Activated naive CD4-positive, alpha-beta T cell treated with anti-CD3 and anti-CD28 coated beads for 36 hours (primary cell): ENCODE measurements around the gene MISFA. TPM values are rescaled to one million over a fixed set of nuclear protein-coding genes. Genes with fewer than 3 reads are reported as not detected.
A peak's percentile ranks its signal among the peaks of the same experiment; 100 is the strongest.

ENCODE experiments used
- CTCF ChIA-PET: fragments of 350-600 bp; sonication (Branson Sonifier 250); formaldehyde crosslinking; loops from one replicate; lab custom pipeline; 2021; ENCODE audit warnings: antibody characterized with exemption; lab: Charles Lee
- DNase-seq: peaks from one replicate; pipeline ENCODE4 v3.0.0-alpha.2; 2020
- H3K27ac Mint-ChIP-seq: one replicate; pipeline ENCODE4 v1.8.0; 2021; ENCODE audit warnings: mild to moderate bottlenecking, mixed read lengths
- H3K27me3 Mint-ChIP-seq: one replicate; pipeline ENCODE4 v1.8.0; 2021; ENCODE audit warnings: low read depth, mixed read lengths
- H3K36me3 Mint-ChIP-seq: one replicate; pipeline ENCODE4 v1.8.0; 2021; ENCODE audit warnings: low read depth, mixed read lengths
- H3K4me1 Mint-ChIP-seq: one replicate; pipeline ENCODE4 v1.8.0; 2021; ENCODE audit warnings: low read depth, mixed read lengths
- H3K4me3 Mint-ChIP-seq: one replicate; pipeline ENCODE4 v1.8.0; 2021; ENCODE audit warnings: mild to moderate bottlenecking, moderate library complexity, mixed read lengths
- H3K9me3 Mint-ChIP-seq: one replicate; pipeline ENCODE4 v1.8.0; 2021; ENCODE audit warnings: mixed read lengths
- intact Hi-C: fragments of 100-400 bp; cut with micrococcal nuclease; formaldehyde crosslinking; loops from one replicate; pipeline ENCODE4 v1.15.1; 2023
- total RNA-seq, 2 experiments: library from RNA; stranded (reverse); gene quantifications; one replicate each; pipeline ENCODE4 v1.2.3, GENCODE V29; 2021

MISFA gene
- 1 to 10 TPM in 1 of 2 experiments, under 1 TPM in 1; 0.67 to 1.0 TPM for total RNA-seq

DNA sequence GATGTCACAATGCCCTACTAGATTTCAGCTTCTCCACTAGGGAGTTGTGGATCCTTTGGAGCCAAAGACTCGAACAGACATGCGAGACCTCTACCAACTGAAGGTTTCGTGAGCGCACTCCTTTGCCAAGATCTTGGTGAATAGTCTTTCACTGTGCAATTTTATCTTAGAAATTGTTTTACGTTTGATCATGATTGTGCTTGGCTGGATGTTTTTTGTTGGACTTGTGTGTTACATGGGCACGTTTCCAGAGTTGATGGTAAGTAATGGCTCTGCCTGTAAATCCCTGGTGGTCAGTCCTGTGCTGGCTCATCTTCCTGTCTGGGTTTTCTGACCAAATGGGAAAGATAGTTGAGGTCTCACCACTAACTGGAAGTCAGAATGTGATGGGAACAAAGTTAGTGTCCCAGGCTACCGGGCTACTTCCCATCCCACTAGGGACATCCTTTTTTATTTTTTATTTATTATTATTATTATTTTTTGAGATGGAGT, at the start of gene MISFA:
Gene MISFA, plus strand, starts transcription at position 51 of the 492 bp plus-strand sequence. Its CDS starts 140 bp downstream, at position 191.
- no peaks in the 10 kb centered on the region for H3K4me1 Mint-ChIP-seq
- H3K9me3 Mint-ChIP-seq, result no peaks in the 10 kb centered on the region
- intact Hi-C loops, result no loop called here
- no peak within 1 kb of the TSS for H3K4me3 Mint-ChIP-seq
- peaks cover 2% of the 10 kb centered on the region for H3K36me3 Mint-ChIP-seq
- CTCF ChIA-PET, result no interaction called here
- H3K27me3 Mint-ChIP-seq, result no peaks in the 10 kb centered on the region
- no peak for DNase-seq
- no peak within 1 kb of the TSS for H3K27ac Mint-ChIP-seq

DNA sequence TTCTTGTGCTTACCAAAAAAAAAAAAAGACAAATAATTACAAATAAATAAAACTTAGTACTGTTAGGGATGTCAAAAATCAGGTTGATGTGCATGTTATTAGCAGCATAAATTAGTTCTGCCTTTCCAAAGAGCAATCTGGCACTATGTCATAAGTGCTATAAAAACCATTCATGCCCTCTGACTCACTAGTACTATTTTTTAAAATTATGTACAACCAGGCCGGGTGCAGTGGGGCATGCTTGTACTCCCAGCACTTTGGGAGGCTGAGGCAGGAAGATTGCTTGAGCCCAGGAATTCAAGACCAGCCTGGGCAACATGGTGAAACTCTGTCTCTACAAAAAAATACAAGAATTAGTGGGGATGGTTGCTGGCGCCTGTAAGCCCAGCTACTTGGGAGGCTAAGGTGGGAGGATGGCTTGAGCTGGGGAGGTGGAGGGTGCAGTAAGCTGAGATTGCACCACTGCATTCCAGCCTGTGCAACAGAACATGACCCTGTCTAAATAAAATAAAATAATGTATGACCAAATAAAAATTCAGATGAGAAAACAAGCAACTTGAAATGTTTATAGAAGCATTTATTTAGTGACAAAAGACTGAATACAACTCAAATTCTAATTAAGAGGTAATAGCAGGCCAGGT, 36.4 kb upstream of the MISFA start:
- intact Hi-C loops, result no loop called here
- Mint-ChIP-seq H3K27ac (no peak overlapping the region), H3K4me3 (no peak overlapping the region), H3K36me3 (peaks cover 4% of the 10 kb centered on the region), H3K4me1 (no peaks in the 10 kb centered on the region), H3K27me3 (no peaks in the 10 kb centered on the region), H3K9me3 (no peaks in the 10 kb centered on the region)
- DNase-seq, result no peak
- CTCF ChIA-PET, result no interaction called here

DNA sequence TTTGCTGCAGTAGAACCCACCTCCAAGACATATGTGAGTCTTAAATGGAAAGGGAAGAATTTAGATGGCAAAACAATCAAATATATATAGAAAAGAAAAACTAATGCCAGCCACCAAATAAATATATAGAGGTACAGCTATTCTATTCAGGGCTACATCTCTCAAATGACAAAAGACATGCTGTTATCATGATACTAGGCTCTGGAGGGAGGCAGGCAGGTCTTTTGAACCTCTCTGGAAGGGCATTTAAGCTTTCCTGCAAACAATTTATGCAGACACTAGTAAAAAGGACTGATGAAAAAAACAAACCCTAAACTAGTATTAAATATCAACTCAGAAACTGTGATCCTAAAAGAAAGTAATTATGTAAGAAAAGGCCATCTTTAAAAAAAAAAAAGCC, 35.4 kb upstream of the MISFA start:
- peaks cover 3% of the 10 kb centered on the region for H3K36me3 Mint-ChIP-seq
- H3K27me3 Mint-ChIP-seq, result no peaks in the 10 kb centered on the region
- no peak overlapping the region for H3K27ac Mint-ChIP-seq
- no peaks in the 10 kb centered on the region for H3K9me3 Mint-ChIP-seq
- H3K4me3 Mint-ChIP-seq, result no peak overlapping the region
- intact Hi-C loops, result no loop called here
- CTCF ChIA-PET, result interaction anchor here (0.7 to 1.2 kb wide), 4 partner anchors 24 to 997 kb away, joined by 3 to 6 read pairs (median 4); no protein-coding TSS in a partner anchor
- H3K4me1 Mint-ChIP-seq, result no peaks in the 10 kb centered on the region
- DNase-seq, result no peak

- no peak overlapping the region for H3K4me3 Mint-ChIP-seq
- no peaks in the 10 kb centered on the region for H3K4me1 Mint-ChIP-seq
- H3K27me3 Mint-ChIP-seq, result no peaks in the 10 kb centered on the region
- CTCF ChIA-PET, result interaction anchor here (0.9 kb wide), 1 partner anchor 323 kb away, joined by 3 read pairs; no protein-coding TSS in a partner anchor
- H3K36me3 Mint-ChIP-seq, result peaks cover 7% of the 10 kb centered on the region
- intact Hi-C loops, result no loop called here
- no peak for DNase-seq
- H3K27ac Mint-ChIP-seq, result no peak overlapping the region
- no peaks in the 10 kb centered on the region for H3K9me3 Mint-ChIP-seq
These were observed 33.2 kb upstream of the MISFA start for GRCh38 chr11:18566406-18566805.

DNA sequence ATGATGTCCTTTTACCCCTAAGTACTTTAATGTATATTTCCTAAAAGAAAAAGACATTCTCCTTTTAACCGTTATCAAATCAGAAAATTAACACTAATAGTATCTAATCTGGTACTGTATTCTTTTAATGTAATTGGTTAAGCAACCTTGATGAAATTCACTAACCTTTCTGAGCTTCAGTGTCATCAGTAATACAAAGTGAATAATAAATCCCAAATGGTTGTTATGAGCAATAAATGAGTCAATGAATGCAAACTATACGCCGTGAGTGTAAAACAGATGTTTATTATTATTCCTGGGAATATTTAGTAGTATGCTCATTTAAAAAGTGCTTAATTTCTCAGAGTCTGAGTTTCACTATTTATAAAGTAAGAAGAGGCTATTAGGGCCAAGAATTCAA, 32.5 kb upstream of the MISFA start:
- Mint-ChIP-seq H3K27me3 (no peaks in the 10 kb centered on the region), H3K9me3 (no peaks in the 10 kb centered on the region), H3K4me3 (no peak overlapping the region), H3K4me1 (no peaks in the 10 kb centered on the region), H3K27ac (no peak overlapping the region), H3K36me3 (peaks cover 6% of the 10 kb centered on the region)
- DNase-seq, result no peak
- CTCF ChIA-PET, result no interaction called here
- intact Hi-C loops, result no loop called here

DNA sequence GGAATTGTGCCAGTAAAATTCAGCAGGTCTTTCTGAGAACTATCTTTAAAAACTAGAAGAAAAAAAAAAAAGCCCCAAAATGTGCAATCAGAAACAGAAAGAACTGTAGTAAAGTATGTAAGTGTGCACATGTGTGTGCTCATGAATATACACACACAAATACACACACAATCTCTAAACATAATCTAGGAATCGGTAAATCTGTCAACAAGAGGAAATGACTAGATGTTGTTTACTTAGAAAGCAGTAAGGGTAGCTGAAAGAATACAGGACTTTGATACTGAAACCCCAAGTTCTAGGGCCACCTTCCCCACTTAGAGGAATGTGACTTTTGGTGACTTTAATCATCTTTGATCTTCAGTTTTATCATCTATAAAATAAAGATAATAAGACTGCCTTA, 24.2 kb upstream of the MISFA start:
- DNase-seq, result no peak
- peaks cover 10% of the 10 kb centered on the region for H3K36me3 Mint-ChIP-seq
- intact Hi-C loops, result no loop called here
- H3K27ac Mint-ChIP-seq, result no peak overlapping the region
- no peaks in the 10 kb centered on the region for H3K27me3 Mint-ChIP-seq
- no peaks in the 10 kb centered on the region for H3K9me3 Mint-ChIP-seq
- no peak overlapping the region for H3K4me3 Mint-ChIP-seq
- peaks cover 6% of the 10 kb centered on the region for H3K4me1 Mint-ChIP-seq
- CTCF ChIA-PET, result no interaction called here

GRCh38 chr11:18578975-18579598, 20.5 kb upstream of the MISFA start:
- peaks cover 6% of the 10 kb centered on the region for H3K4me1 Mint-ChIP-seq
- H3K36me3 Mint-ChIP-seq, result peaks cover 3% of the 10 kb centered on the region
- H3K9me3 Mint-ChIP-seq, result no peaks in the 10 kb centered on the region
- intact Hi-C loops, result no loop called here
- CTCF ChIA-PET, result interaction anchor here (0.6 to 1.2 kb wide), 3 partner anchors 73 to 218 kb away, joined by 3 read pairs; no protein-coding TSS in a partner anchor
- no peak overlapping the region for H3K27ac Mint-ChIP-seq
- peak; percentile 28 for DNase-seq
- no peaks in the 10 kb centered on the region for H3K27me3 Mint-ChIP-seq
- H3K4me3 Mint-ChIP-seq, result peak overlapping the region; percentile 28

- H3K36me3 Mint-ChIP-seq, result peaks cover 3% of the 10 kb centered on the region
- CTCF ChIA-PET, result no interaction called here
- no peaks in the 10 kb centered on the region for H3K9me3 Mint-ChIP-seq
- DNase-seq, result no peak
- H3K4me3 Mint-ChIP-seq, result no peak overlapping the region
- H3K27ac Mint-ChIP-seq, result no peak overlapping the region
- no peaks in the 10 kb centered on the region for H3K27me3 Mint-ChIP-seq
- intact Hi-C loops, result no loop called here
- peaks cover 6% of the 10 kb centered on the region for H3K4me1 Mint-ChIP-seq
These were observed 19.3 kb upstream of the MISFA start for GRCh38 chr11:18580113-18580766.

DNA sequence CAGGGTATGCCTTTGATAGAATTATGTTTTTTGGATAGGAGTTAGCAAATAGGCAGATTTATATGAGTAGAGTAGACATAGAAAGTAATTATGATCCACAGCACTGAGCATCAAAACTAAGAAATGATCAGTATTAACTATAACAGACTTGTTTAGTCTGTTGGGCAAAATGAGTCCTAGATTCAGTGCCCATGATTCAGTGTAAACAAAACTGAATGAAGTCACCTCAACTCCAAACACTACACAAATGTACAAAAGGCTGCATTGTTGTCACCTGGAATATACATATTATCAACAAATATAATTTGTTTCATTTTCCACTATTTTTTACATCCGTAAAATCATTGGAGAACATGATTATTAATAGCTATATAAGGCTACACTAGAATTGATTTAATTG, 17.8 kb upstream of the MISFA start:
- DNase-seq, result no peak

GRCh38 chr11:18588297-18589252, 11.0 kb upstream of the MISFA start, which contains the start of gene UEVLD:
TSS of gene UEVLD (minus strand) at chr11:18588734. CDS start at chr11:18588654, 80 bp downstream.
- peaks cover 8% of the 10 kb centered on the region for H3K4me1 Mint-ChIP-seq
- no peaks in the 10 kb centered on the region for H3K36me3 Mint-ChIP-seq
- intact Hi-C loops, result loop anchor here (1.0 to 2.0 kb wide), 4 partner anchors 62 to 576 kb away; partner anchors contain the start of genes LDHA, SERGEF and TSG101
- H3K4me3 Mint-ChIP-seq, result no peak within 1 kb of the TSS
- H3K27ac Mint-ChIP-seq, result no peak within 1 kb of the TSS
- CTCF ChIA-PET, result interaction anchor here (0.6 kb wide), 1 partner anchor 16 kb away, joined by 3 read pairs; no protein-coding TSS in a partner anchor
- no peaks in the 10 kb centered on the region for H3K9me3 Mint-ChIP-seq
- no peaks in the 10 kb centered on the region for H3K27me3 Mint-ChIP-seq
- peak; percentile 63 for DNase-seq

More for the DNA sequence above, 17.8 kb upstream of the MISFA start:
- intact Hi-C loops, result no loop called here
- Mint-ChIP-seq H3K27ac (no peak overlapping the region), H3K27me3 (no peaks in the 10 kb centered on the region), H3K36me3 (peaks cover 1% of the 10 kb centered on the region), H3K9me3 (no peaks in the 10 kb centered on the region), H3K4me3 (no peak overlapping the region), H3K4me1 (peaks cover 6% of the 10 kb centered on the region)
- CTCF ChIA-PET, result interaction anchor here (0.9 kb wide), 1 partner anchor 14 kb away, joined by 3 read pairs; no protein-coding TSS in a partner anchor

DNA sequence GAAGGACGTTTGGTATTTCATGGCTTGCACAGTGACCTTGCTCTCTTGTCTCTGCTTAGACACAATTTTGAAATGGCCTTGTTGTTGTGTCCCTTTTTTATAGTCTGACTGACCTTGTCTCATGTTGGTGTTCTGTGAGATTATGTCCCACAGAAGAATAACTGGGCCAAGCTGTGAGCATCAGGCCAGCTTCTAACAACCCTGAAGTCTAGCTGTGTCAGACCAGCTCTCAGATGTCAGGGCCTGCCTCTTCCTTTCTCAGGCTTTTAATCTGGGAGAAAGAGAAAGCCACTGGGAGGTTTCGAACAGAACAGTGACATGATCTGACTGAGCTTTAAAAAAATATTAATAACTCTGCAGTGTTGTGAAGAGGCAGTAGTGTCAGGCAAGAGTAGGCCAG, 9.0 kb upstream of the MISFA start:
- no peaks in the 10 kb centered on the region for H3K27me3 Mint-ChIP-seq
- no peaks in the 10 kb centered on the region for H3K36me3 Mint-ChIP-seq
- H3K9me3 Mint-ChIP-seq, result no peaks in the 10 kb centered on the region
- H3K4me3 Mint-ChIP-seq, result no peak overlapping the region
- no peak for DNase-seq
- H3K27ac Mint-ChIP-seq, result no peak overlapping the region
- CTCF ChIA-PET, result interaction anchor here (0.6 to 1.7 kb wide), 3 partner anchors 14 to 133 kb away, joined by 3 read pairs; no protein-coding TSS in a partner anchor
- peaks cover 8% of the 10 kb centered on the region for H3K4me1 Mint-ChIP-seq
- intact Hi-C loops, result no loop called here
